Lower leg skin (tissue), 3 donors: Measurements from ENCODE around the gene MAEA.

Source experiments
- CTCF ChIP-seq, 3 donors: fragments of 450-650 bp; IDR thresholded peaks; one replicate each; pipeline ENCODE4 v1.5.1; 2016; ENCODE audit warnings: antibody characterized with exemption in 3 of 3, mild to moderate bottlenecking in 3 of 3, moderate library complexity in 2 of 3
- POLR2A ChIP-seq, 2 donors: fragments of 450-650 bp; IDR thresholded peaks; one replicate each; pipeline ENCODE4 v1.6.1; 2016 to 2017; ENCODE audit warnings: antibody characterized with exemption in 2 of 2, mild to moderate bottlenecking in 1 of 2, moderate library complexity in 1 of 2

GRCh38 chr4:1367936-1368289 lies 78.2 kb downstream of the MAEA start:
- TF ChIP-seq CTCF (IDR thresholded peaks at IDR 0.05) (no peak), POLR2A (IDR thresholded peaks at IDR 0.05) (no peak)
